NT2/D1 (cell line): ENCODE data around the gene ESCO1.

Experiments
- SUZ12 ChIP-seq: IDR thresholded peaks from 2 replicates; pipeline ENCODE4 v1.6.1; 2011; ENCODE audit not compliant: insufficient read length, insufficient read depth; ENCODE audit errors: extremely low read depth
- YY1 ChIP-seq: IDR thresholded peaks from 2 replicates; pipeline ENCODE4 v1.6.1; 2011; ENCODE audit not compliant: insufficient read length, insufficient read depth

- no peak for TF ChIP-seq SUZ12
- TF ChIP-seq YY1, result no peak
These were observed 104.1 kb downstream of the ESCO1 start for GRCh38 chr18:21496277-21496835.
